ENCODE measurements around the gene TBX2. TPM values are rescaled to one million over a fixed set of nuclear protein-coding genes. Genes with fewer than 3 reads are reported as not detected.
A peak's percentile ranks its signal among the peaks of the same experiment; 100 is the strongest.

Gene TBX2
- total and polyA plus RNA-seq, 2 of the 13 experiments (the other 11 are each of a cell fraction or from before 2014, with no cell fraction given) = 2.8 to 15.3 TPM

GRCh38 chr17:61382796-61383688 is 16.6 kb upstream of the TBX2 start:
- in situ Hi-C loops (cut with HindIII; ENCODE audit: extremely low pct_ligation_motif_present, low pct_unique_long_range_greater_than_20kb) (no loop called here), intact Hi-C loops (cut with micrococcal nuclease; ENCODE audit: unreplicated experiment) (no loop called here)
- Histone ChIP-seq H3K36me3 (replicated peaks in 1 of 2; ENCODE audit: control insufficient read depth in 1 of 2, insufficient read depth in 2 of 2, low read length in 2 of 2) (no peaks in the 10 kb centered on the region), H3K79me2 (ENCODE audit: insufficient read depth, low read length) (no peaks in the 10 kb centered on the region), H3K9me3 (ENCODE audit: low read length) (no peaks in the 10 kb centered on the region), H3K27ac (ENCODE audit: extremely low read length, insufficient read depth, low read length) (no peak overlapping the region), H3K4me3 (replicated peaks in 1 of 3; ENCODE audit: insufficient read depth in 1 of 3, low read depth in 2 of 3, low read length in 3 of 3) (no peak overlapping the region), H3K4me1 (ENCODE audit: insufficient read depth, low read length) (peaks cover 57% of the 10 kb centered on the region), H3K27me3 (ENCODE audit: control insufficient read depth in 1 of 2, insufficient read depth in 2 of 2, low read length in 2 of 2) (no peaks in the 10 kb centered on the region), H2AFZ (ENCODE audit: low read length) (no peak overlapping the region), H3K9ac (ENCODE audit: insufficient read depth, low read depth, low read length) (no peak overlapping the region), H4K20me1 (ENCODE audit: insufficient read depth, low read length) (no peaks in the 10 kb centered on the region), H3K4me2 (ENCODE audit: low read depth, low read length) (no peak overlapping the region)
- POLR2A ChIA-PET = interaction anchor here (1.1 to 3.2 kb wide), 3 partner anchors 17 to 26 kb away, joined by 3 to 13 read pairs (median 3); partner anchors contain the start of gene TBX2
- CTCF ChIA-PET (ENCODE audit: low intra/inter-chr PET ratio, low total read pairs) = no interaction called here
- peak; percentile 23 for ATAC-seq
- WGBS (ENCODE audit: low lambda C conversion rate) = 85% methylated on average over 12 of the region's 16 CpGs
- no TSS peak for BruUV-seq (replicated peaks)
- FAIRE-seq = no peak
- DNase-seq (ENCODE audit: low spot score) = no peak
- TF ChIP-seq NFE2L2 (IDR thresholded peaks at IDR 0.05; ENCODE audit: low read length) (no peak), DRAP1 (CRISPR knock-in tag; IDR thresholded peaks at IDR 0.05) (no peak), MAZ (IDR thresholded peaks at IDR 0.05; ENCODE audit: borderline replicate concordance, low read depth, low read length) (no peak), MAZ (CRISPR knock-in tag; IDR thresholded peaks at IDR 0.05; ENCODE audit: low read depth) (no peak), REXO4 (CRISPR knock-in tag; IDR thresholded peaks at IDR 0.05; ENCODE audit: borderline replicate concordance) (no peak), ELF1 (CRISPR knock-in tag; IDR thresholded peaks at IDR 0.05) (no peak), ZFYVE20 (CRISPR knock-in tag; IDR thresholded peaks at IDR 0.05; ENCODE audit: borderline replicate concordance, low read depth) (no peak), MTF2 (CRISPR knock-in tag; IDR thresholded peaks at IDR 0.05; ENCODE audit: borderline replicate concordance) (no peak), ATRX (CRISPR knock-in tag; IDR thresholded peaks at IDR 0.05; ENCODE audit: borderline replicate concordance) (no peak), PLRG1 (conservative IDR thresholded peaks at IDR 0.05) (no peak), PRDM15 (CRISPR knock-in tag; IDR thresholded peaks at IDR 0.05) (no peak), PRMT3 (CRISPR knock-in tag; IDR thresholded peaks at IDR 0.05; ENCODE audit: borderline replicate concordance, low read depth) (no peak), AGO2 (optimal IDR thresholded peaks at IDR 0.05; ENCODE audit: low read depth, low read length) (no peak), ZNF749 (CRISPR knock-in tag; IDR thresholded peaks at IDR 0.05; ENCODE audit: borderline replicate concordance) (no peak), SRSF9 (IDR thresholded peaks at IDR 0.05; ENCODE audit: borderline replicate concordance, insufficient read depth, low read depth, low read length, poor library complexity, severe bottlenecking) (no peak), HNF4A (CRISPR knock-in tag; IDR thresholded peaks at IDR 0.05) (peak; percentile 79), ZNF569 (CRISPR knock-in tag; IDR thresholded peaks at IDR 0.05; ENCODE audit: borderline replicate concordance) (no peak), SIX1 (CRISPR knock-in tag; IDR thresholded peaks at IDR 0.05; ENCODE audit: borderline replicate concordance) (no peak), ZNF614 (CRISPR knock-in tag; IDR thresholded peaks at IDR 0.05; ENCODE audit: borderline replicate concordance) (no peak), MTA3 (CRISPR knock-in tag; IDR thresholded peaks at IDR 0.05) (no peak), ZNF839 (CRISPR knock-in tag; IDR thresholded peaks at IDR 0.05; ENCODE audit: borderline replicate concordance) (no peak)
